Stomach (tissue), 4 donors: ENCODE results near the gene FOXO1.

Experiments
- EP300 ChIP-seq: sonication (generic); formaldehyde crosslinking; IDR thresholded peaks from one replicate; pipeline ENCODE4 v1.6.1; 2017; ENCODE audit warnings: antibody characterized with exemption
- POLR2A ChIP-seq, 4 donors: fragments of 450-650 bp; IDR thresholded peaks; one replicate each; pipeline ENCODE4 v1.6.1; 2016; ENCODE audit warnings: antibody characterized with exemption in 4 of 4, control low read depth in 2 of 4, mild to moderate bottlenecking in 1 of 4, moderate library complexity in 1 of 4
- TF ChIP-seq, protein P1 (sequence below), 7 experiments: fragments of 450-650 bp in 4 of 7; fragments of 200-600 bp in 3 of 7; sonication (generic) in 3 of 7; IDR thresholded peaks; one replicate each; pipeline ENCODE4 v1.5.1; 2016 to 2019; ENCODE audit warnings: antibody characterized with exemption in 7 of 7, control low read depth in 2 of 7, mild to moderate bottlenecking in 1 of 7

- TF ChIP-seq, protein P1, sequence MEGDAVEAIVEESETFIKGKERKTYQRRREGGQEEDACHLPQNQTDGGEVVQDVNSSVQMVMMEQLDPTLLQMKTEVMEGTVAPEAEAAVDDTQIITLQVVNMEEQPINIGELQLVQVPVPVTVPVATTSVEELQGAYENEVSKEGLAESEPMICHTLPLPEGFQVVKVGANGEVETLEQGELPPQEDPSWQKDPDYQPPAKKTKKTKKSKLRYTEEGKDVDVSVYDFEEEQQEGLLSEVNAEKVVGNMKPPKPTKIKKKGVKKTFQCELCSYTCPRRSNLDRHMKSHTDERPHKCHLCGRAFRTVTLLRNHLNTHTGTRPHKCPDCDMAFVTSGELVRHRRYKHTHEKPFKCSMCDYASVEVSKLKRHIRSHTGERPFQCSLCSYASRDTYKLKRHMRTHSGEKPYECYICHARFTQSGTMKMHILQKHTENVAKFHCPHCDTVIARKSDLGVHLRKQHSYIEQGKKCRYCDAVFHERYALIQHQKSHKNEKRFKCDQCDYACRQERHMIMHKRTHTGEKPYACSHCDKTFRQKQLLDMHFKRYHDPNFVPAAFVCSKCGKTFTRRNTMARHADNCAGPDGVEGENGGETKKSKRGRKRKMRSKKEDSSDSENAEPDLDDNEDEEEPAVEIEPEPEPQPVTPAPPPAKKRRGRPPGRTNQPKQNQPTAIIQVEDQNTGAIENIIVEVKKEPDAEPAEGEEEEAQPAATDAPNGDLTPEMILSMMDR (IDR thresholded peaks at IDR 0.05): no peak
- no peak for TF ChIP-seq POLR2A (IDR thresholded peaks at IDR 0.05)
- no peak for TF ChIP-seq EP300
These were observed 93.5 kb downstream of the FOXO1 start for GRCh38 chr13:40572961-40573360.
